HG03521 (cell line): Measurements from ENCODE around the gene KCNJ4.

Experiments
- ATAC-seq: cut with Tn5 transposase; IDR thresholded peaks from one replicate; pipeline ENCODE4 v1.9.1; 2021; ENCODE audit warnings: mild to moderate bottlenecking, moderate library complexity; ENCODE audit not compliant: unreplicated experiment

KCNJ4 gene

DNA sequence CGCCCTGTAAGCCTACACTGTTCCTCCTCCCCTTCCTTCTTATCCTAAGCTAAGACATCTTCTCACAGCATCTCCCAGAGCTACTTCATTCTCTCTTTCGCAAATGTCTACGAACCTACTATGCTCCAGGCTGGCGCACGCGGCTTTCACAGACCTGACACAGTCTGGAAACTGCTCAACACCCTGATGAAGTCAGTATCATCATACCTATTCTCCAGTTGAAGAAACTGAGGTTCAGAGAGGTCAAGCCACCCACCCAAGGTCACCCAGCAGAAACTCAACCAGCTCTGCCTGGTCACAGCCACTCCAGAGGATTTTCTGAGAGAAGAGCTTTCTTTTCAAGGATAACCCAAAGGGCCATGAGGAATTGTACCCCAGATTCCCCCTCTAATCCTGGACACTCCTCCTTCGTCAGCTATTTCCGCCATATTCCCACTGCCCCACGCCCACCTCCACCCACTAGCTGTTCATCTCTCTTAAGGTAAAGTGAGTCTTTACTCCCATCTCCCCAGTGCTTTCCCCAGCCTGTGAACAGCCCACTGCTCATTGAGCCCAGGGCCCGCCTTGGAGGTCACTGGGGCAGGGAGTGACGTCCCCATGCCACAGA is 1.8 kb downstream of the KCNJ4 start:
- no peak for ATAC-seq

DNA sequence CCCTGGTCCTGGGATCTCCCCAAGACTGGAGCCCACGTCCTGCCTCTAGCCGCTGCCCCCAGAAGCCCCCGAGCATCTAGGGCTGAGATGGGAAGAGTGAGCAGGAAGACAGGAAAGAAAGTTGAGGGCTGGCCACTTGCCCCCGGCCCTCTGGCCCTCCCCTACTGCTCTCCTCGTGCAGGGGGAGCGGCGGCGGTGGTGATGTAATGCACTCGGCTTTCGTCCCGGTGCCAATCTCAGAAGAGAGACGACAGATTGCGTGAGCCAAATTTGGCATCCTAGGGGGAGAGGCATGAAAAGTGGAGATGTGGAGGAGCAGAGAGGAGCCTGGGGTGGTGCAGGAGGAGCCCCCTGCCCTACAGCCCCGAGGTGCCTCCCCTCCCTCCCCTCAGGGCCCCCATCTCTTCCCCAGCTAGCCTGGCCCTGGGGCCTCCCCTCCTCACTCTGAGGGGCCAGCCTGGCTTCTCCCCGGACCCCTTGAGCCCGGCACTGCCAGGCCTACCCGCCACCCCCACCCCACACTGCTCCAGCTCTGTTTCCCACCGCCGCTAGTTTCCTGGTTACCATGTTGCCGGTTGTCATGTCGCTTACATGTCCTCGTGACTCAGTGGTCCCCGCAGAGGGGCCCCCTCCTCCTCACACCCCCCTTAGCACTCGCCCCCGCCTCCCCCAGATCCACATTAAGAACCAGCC is 2.5 kb downstream of the KCNJ4 start:
- ATAC-seq = no peak

DNA sequence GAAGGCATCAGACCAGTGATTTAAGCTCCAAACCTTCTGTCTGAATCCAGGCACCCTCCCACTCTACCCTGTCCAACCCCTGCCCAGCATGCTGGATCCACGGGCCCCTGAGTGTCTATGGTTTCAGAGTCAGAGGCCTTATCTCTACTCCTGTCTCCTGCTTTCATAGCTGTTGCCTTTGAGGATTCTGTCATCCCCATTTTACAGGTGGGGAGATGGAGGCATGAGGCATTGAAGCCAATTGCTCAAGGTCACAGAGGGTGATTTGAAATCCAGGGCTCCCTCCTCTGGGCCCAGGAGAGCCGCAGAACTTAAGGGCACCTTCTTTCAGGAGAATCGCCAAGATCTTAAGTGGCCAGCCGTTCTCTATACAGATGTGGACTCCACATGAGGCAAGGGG is 3.1 kb downstream of the KCNJ4 start:
- no peak for ATAC-seq

DNA sequence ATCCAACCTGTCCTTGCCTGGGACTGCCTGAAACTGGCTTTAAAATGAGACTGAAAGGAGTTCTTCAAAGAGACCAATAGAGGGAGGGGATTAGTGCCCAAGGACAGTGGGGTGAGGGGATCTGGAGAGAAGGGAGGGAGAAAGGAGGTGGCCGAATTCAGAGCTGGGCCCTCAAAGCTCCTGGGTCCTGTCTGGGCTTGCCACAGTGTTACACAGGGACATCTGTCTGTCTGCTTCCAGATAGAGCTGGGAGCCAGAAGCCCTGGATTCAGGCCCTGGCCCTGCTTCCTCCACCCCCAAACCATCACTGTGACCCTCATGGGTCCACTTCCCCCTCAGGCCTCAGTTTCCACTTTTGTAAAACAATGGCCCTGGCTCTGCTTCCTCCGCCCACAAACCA is 3.6 kb downstream of the KCNJ4 start:
- ATAC-seq = no peak

DNA sequence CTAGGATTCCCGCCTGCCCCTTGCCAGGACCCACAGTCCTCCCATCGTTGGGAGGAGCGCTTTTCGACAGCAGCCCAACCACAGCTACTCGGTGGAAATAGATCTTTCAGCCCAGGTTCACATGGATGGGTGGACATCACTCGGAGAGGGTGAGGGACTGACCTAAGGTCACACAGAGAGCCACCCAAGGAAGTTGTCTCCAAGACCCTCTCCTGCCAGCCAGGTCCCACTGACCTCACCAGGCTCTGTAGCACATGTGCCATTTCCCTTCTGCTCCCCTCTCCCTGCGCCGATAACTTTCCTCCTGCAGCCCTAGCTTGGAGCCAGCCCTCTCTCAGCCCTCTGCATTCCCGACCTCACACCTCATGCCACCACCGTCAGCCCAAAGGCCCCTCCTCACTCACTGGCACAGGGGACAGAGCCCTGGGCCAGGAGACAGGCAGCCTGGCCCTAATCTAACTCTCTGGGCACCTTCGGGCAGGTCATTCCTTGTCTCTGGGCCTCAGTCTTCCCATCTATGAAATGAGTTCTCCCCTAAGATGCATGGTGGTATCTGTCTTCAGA is 4.7 kb downstream of the KCNJ4 start:
- no peak for ATAC-seq

DNA sequence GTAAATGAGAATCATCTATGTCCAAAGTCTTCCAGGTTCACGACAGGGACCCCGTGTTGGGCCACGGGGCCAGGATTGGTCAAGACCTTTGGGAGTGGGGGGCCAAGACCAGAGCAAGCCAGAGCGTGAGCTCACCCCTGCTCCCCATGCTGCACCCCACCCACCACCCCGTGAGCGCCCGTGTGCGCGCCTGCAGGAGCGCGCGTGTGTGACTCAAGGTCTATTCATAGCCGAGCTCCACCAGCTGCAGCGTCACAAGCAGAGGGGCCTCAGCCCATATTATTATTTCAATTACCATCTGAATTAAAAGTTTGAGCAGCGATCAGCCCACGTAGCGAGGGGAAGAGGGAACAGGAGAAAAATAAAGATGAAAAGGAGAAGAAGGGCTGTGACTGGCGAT is 5.2 kb downstream of the KCNJ4 start:
- no peak for ATAC-seq

DNA sequence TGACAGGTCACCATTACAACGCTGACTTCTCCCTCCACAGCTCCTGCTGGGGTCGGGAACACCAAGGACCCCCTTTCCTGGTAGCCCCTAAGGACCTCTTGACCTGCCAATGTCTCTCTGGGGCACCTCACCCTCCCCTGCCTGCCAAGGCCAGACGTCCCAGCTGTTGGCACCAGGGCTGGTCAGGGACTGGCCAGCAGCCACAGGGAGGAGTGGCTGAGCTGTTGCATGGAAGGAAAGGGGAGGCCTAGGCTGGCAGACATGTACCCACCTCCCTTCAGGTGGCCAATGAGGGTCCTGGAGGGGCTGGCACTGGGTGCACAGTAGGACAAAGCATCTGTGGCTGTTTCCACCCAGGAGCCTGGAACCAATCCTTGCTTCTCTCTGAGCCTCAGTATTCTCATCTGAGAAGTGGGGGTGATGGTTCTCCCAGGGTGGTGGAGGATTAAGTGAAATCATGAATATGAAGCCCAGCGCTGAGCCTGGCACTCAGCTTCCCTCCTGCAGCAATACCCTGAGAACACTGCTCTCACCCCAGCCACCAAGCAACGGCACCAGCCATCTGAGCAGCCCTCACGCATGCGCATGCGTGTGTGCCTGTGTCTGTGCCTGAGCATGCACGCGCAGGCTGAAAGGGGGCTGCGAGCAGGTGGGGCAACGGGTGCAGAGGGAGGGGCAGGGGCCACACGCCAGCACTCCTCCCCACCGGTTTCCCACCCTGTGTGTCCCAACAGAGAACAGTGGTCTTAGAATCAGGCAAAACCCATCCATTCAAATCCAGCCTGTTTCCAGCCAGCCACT is 5.9 kb downstream of the KCNJ4 start:
- ATAC-seq = no peak

DNA sequence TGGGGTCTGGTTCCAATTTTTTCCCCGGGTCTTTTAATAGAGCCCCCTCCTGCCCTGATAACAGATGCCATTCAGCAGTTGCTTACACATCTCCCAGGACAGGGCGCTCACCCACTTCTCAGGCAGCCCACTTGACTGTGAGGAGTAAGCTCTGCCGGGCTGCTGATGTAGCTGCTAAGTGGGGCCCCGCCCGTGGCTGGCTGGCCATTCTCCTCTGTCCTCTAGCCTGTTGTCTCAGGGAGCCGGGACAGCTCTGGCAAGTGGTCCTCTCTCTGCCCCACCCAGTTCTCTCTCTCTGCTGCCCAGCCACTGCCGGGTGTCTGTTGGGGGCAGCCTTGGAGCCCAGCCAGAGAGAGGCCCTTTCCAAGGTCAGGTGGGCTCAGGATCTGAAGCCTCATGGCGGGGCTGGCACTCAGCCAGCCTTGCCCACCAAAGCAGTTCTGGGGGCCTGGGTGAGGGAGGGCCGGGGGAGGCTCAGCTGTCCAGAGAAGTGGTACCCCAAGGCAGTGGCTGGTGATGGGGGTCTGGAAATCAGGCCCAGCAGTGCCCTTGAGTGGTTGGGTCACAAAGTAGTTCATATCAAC is 8.9 kb downstream of the KCNJ4 start:
- ATAC-seq = no peak

DNA sequence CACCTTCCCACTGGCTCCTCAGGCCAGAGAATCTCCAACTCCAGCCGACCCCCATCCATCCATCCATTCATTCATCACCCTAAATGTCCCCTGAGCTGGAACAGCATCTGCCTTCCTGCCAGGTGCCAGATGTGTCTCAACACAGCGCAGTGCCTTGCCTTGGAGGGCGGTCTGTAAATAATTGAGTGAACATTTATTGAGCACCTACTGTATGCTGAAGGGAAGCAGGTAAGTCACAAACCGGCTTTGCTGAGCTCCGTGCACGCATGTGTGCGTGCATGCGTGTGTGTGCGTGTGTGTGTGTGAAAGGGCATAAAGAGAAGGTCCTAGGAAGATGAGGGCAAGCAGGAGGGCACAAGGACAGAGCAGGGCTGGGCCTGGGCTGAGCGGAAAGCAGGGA is 10.2 kb downstream of the KCNJ4 start:
- ATAC-seq = no peak

DNA sequence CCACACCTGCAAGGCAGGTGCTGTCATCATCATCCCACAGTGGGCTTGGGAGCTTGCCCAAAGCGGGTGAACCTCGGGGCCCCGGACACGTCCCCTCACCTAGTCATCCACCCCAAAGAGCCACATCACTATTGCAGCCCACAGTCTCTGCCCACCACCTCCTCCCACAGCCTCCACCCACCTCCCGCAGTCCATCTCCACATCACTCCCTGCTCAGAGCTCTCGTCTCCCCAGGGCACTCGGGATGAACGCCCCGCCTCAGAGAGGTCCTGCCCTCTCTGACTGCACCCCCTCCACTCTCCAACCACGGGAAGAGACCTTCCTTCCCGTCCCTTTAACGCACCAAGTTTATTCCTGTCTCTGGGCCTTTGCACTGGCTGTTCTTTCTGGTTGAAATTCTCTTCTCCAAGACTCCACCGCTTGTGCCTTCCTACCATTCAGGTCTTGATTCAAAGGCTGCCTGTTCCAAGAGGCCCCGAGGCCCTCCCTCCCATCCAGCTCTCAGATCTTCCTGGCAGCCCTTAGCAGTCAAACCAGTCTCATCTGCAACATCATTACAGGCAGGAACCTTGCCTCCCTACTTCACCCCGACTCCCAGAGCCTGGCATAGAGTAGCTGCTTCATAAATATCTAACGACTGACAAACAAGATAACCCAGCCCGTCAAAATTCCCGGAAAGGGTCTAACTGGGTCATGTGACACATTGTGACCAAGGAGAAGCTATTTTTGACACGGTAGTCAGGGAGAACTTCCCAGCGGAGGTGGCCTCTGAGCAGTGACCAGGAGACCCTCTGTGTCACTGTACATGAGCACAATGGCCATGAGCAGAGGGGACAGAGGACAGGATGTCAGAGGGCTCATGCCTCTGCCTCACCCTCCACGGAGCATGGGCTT is 11.1 kb downstream of the KCNJ4 start:
- no peak for ATAC-seq

DNA sequence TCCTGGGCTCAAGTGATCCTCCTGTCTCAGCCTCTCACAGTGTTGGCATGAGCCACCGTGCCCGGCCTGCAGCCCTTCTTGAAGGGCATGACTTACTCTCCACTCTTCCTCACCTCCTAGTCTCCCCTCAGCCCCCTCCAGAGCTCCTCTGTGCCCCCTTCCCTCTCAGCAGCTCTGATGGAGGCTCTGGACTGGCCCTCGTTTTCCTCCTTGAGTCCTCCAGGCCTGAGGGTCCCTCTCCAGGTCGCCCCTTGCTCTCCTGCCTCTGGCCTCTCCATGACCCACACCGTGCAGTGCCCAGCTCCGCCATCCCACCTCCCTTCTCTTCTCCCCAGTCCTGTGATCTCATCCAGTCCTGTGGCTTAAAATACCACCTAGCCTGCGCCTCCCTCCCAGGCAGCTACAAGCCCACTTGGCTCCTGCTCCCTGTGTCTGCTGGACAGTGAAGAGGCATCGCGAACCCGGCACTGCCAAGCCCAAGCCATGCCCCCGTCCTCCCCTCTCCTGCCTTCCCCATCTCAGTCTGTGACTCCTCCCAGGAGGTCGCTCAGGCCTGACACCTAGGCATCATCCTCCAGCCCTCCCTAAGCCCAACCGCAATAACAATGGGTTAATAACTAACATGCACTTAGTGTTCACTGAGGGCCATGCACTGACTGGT is 11.9 kb downstream of the KCNJ4 start:
- no peak for ATAC-seq

DNA sequence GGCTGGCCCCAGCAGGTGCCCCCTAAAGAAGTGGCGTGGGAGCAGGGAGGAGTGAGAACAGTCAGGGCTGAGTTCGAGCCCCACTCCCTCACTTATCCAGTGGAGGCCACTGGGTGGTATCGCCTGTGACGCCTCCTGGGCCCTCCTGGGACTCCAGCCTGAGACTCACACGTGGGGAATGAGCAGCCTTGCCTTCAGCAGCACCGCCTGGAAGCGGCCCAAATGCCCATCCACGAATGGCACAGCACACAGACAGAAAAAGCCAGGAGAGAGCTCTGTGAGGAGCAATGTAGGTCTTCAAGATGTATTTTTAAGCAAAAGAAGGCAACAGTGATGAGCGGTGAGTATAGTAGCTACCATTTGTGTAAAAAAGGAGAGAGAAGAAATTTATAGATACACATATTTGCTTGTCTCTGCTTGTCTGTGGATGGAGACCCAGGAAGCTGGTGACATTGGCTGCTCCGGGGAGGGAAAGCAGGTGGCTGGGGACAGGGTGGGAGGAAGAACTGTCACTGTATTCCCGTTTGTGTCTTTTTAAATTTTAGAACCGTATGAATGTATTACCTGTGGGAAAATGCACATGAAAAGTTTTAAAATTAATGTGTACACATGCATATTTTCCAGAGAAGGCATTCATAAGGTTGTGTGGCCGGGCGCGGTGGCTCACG is 13.2 kb downstream of the KCNJ4 start:
- no peak for ATAC-seq

DNA sequence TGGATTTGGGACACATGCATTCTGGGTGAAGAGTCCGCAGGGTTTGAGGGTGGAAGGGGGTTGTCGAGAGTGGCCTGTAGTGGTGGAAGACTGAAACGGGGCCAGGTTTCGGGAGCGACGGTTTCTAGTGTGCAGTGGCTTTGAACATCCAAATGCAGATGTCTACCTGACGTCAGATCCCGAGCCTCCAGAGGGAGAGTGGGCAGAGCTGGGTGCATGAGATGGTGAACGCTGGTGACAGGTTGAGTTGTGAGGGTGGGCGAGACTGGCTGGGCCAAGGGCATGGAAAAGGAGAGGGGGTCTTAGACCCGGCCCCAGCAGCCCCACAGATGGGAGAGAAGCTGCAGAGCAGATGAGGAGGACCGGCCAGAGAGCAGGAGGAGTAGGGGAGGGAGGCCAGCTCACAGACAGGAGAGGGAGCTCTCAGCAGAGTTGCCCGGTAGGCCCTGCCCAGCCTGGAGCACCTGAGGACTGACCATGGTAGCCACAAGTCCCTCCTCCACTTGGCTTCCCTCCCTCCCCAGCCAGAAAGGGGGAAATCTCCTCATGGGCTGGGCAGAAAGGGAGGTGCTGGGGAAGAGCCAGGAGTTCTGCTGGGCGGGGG is 14.2 kb downstream of the KCNJ4 start:
- no peak for ATAC-seq

DNA sequence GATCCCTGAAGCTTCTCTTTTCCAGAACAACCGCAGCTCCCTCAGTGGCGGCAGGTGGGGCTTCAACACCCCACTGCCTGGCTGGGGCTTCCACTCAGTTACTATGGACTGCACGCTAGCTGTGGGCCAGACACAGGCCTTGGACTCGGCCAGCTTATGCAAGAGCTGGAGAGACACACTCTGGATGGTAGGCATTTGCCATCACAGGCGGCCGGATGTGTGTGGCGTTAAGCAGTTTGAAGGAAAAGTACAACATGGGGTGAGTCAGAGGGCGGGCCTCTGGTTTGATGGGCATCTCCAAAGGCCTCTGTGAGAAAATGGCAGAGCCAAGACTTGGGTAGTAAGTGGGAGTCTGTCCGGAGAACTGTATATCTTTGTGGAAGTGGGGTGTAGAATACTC is 17.6 kb downstream of the KCNJ4 start:
- ATAC-seq = no peak

DNA sequence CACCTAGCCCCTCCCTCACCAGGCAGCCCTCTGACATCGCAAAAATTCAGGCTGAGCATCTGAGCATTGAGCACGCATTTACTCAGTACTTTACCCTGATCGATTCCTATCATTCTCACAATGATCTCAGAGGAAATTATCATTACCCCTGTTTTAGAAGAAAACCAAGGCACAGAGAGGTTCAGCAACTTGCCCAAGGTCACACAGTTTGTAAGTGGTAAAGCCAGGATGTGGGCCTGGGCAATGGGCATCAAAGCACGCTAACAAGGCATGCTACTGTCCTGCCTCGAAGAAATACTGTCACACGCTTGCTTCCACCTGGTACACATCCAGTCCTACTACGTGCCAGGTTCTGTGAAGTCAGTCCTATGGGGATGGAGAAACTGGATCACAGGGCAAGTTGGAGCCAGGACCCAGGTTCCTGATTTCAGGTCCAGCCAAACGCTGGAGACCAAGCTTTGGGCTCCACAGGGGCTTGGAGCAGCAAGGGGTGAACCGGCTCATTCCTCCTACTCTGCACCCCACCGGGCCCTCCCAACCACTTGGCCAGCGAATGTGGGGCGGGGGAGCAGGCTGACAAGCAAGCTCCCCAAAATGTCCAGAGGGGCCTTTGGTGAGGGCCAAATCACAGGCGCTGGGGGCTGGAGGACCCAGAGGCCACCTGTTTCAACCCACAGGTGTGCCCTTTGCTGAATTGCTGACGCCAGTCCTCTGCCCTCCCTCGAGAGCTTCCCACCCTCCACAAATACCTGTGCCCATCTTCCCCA is 18.2 kb downstream of the KCNJ4 start:
- ATAC-seq = no peak

DNA sequence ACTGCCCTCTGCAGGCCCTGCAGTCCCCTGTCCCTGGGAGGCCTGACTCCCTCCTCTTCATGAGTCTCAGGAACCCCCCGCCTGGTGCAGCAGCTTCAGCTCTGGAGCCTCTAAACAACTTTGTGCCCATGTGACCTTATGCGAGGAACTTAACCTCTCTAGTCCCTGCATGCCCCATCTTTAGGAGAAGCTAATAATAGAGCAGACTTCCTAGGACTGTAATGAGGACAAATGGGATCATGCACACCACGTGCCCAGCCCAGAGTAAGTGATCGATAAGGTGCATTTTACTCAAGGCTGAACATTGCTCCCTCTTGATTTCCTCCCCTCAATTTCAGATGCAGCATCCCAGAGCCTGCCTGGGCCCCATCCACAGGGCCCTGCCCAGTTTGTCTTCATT is 19.0 kb downstream of the KCNJ4 start:
- ATAC-seq = no peak

DNA sequence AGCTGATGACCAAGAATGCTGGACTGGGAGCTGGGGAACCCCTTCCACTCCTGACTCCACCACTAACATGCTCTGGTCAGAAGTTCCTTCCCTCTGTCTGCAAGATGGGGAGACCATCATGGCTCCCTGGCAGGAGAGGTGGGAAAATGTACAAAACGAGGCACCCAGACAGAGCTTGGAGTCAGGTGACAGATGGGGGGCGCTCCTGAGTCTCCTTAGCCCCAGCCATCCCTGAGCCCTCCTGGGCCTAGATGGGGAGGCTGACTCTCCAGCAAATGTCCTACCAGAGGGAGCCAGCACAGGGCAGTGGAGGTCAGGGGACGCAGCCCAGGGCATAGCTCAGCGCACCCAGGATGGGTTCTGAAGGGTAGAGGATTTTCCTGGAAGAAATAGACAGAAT is 20.0 kb downstream of the KCNJ4 start:
- ATAC-seq = no peak

DNA sequence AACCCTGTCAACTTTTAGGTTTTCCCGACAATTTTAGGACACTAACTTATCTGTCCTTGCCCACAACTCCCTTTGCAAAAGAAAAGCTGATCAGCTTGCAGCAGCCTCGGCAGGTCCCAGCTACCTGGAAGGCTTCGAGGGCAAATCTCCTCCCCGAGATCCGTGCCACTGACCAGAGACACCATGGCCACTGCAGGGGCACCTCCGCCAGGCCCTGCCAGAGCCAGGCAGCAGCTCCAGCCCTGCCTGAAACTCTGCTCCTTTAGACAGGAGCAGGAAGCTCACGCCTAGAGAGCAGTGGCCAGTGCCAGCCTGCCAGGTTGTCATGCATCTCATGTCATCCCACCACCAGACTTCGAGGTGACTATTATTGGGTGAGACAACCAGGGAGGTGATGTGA is 21.1 kb downstream of the KCNJ4 start:
- no peak for ATAC-seq
